ENCODE results near the gene RAB8B. TPM values are rescaled to one million over a fixed set of nuclear protein-coding genes. Genes with fewer than 3 reads are reported as not detected.
"Not testable (repeated sequence)": the region's sequence is repeated elsewhere in the genome, so short reads cannot be mapped to it uniquely, and the experiment has no call there.

The RAB8B gene
- total RNA-seq, 1 donor from 2014 or later = 74.2 TPM

- intact Hi-C loops (cut with micrococcal nuclease) = loop anchor here (1.0 kb wide), 1 partner anchor 11 kb away; no protein-coding TSS in a partner anchor
Observed at GRCh38 chr15:63203451-63204090, 14.2 kb downstream of the RAB8B start.

- intact Hi-C loops (cut with micrococcal nuclease) = no loop called here
Observed at GRCh38 chr15:63206079-63206478, 16.7 kb downstream of the RAB8B start.

GRCh38 chr15:63208824-63209223 is 19.4 kb downstream of the RAB8B start:
- intact Hi-C loops (cut with micrococcal nuclease) = not testable (repeated sequence)

- intact Hi-C loops (cut with micrococcal nuclease) = loop anchor here (1.0 to 2.0 kb wide), 2 partner anchors 8 to 22 kb away; no protein-coding TSS in a partner anchor
Observed at GRCh38 chr15:63210151-63211091, 21.0 kb downstream of the RAB8B start.

- intact Hi-C loops (cut with micrococcal nuclease) = loop anchor here (2.0 kb wide), 1 partner anchor 22 kb away; no protein-coding TSS in a partner anchor
Observed at GRCh38 chr15:63211092-63211490, 21.7 kb downstream of the RAB8B start.

- intact Hi-C loops (cut with micrococcal nuclease) = loop anchor here (2.0 kb wide), 1 partner anchor 21 kb away; no protein-coding TSS in a partner anchor
Observed at GRCh38 chr15:63211549-63211948, 22.1 kb downstream of the RAB8B start.

- intact Hi-C loops (cut with micrococcal nuclease) = loop anchor here (1.0 kb wide), 2 partner anchors 20 to 55 kb away; partner anchors contain the start of gene RPS27L
Observed at GRCh38 chr15:63212050-63213004, 22.9 kb downstream of the RAB8B start.

GRCh38 chr15:63218100-63218808 is 28.8 kb downstream of the RAB8B start:
- intact Hi-C loops (cut with micrococcal nuclease) = no loop called here

GRCh38 chr15:63219196-63219710 is 29.8 kb downstream of the RAB8B start:
- intact Hi-C loops (cut with micrococcal nuclease) = no loop called here

- intact Hi-C loops (cut with micrococcal nuclease) = no loop called here
Observed at GRCh38 chr15:63221346-63221745, 31.9 kb downstream of the RAB8B start.

GRCh38 chr15:63223463-63223862 is 34.1 kb downstream of the RAB8B start:
- intact Hi-C loops (cut with micrococcal nuclease) = no loop called here

GRCh38 chr15:63225381-63225780 is 36.0 kb downstream of the RAB8B start:
- intact Hi-C loops (cut with micrococcal nuclease) = no loop called here

- intact Hi-C loops (cut with micrococcal nuclease) = no loop called here
Observed at GRCh38 chr15:63226155-63226883, 36.9 kb downstream of the RAB8B start.

- intact Hi-C loops (cut with micrococcal nuclease) = no loop called here
Observed at GRCh38 chr15:63226966-63227401, 37.6 kb downstream of the RAB8B start.

GRCh38 chr15:63227689-63228088 is 38.3 kb downstream of the RAB8B start:
- intact Hi-C loops (cut with micrococcal nuclease) = no loop called here

GRCh38 chr15:63231206-63231605 is 41.8 kb downstream of the RAB8B start:
- intact Hi-C loops (cut with micrococcal nuclease) = loop anchor here (5.0 kb wide), 1 partner anchor 46 kb away; the partner anchor contains the start of gene APH1B

GRCh38 chr15:63231706-63232105 is 42.3 kb downstream of the RAB8B start:
- intact Hi-C loops (cut with micrococcal nuclease) = loop anchor here (1.0 to 5.0 kb wide), 4 partner anchors 21 to 75 kb away; partner anchors contain the start of genes APH1B, RAB8B and RPS27L

GRCh38 chr15:63232405-63232804 is 43.0 kb downstream of the RAB8B start:
- intact Hi-C loops (cut with micrococcal nuclease) = loop anchor here (1.0 to 5.0 kb wide), 4 partner anchors 22 to 76 kb away; partner anchors contain the start of genes APH1B, RAB8B and RPS27L

GRCh38 chr15:63232943-63233342 is 43.5 kb downstream of the RAB8B start:
- intact Hi-C loops (cut with micrococcal nuclease) = loop anchor here (1.0 to 5.0 kb wide), 4 partner anchors 22 to 76 kb away; partner anchors contain the start of genes APH1B, RAB8B and RPS27L
